Right lobe of liver (tissue), 4 donors: Measurements from ENCODE around the gene CFLAR.

Experiments used
- POLR2A ChIP-seq: fragments of 450-650 bp; IDR thresholded peaks from one replicate; pipeline ENCODE4 v1.6.1; 2017; ENCODE audit warnings: antibody characterized with exemption, mild to moderate bottlenecking
- TF ChIP-seq, protein P1 (sequence below), 4 donors: fragments of 200-600 bp in 3 of 4; fragments of 450-650 bp in 1 of 4; IDR thresholded peaks; one replicate each; pipeline versions ENCODE4 v1.5.1 to v1.8.0; 2016 to 2022; ENCODE audit warnings: antibody characterized with exemption in 4 of 4, mild to moderate bottlenecking in 2 of 4
- donor health status: DM: no; HTN: no; CAD: no.
- donor health status: DM: no; HTN: no; CAD: no.
- donor health status: DM: no; HTN: yes; CAD: no.

DNA sequence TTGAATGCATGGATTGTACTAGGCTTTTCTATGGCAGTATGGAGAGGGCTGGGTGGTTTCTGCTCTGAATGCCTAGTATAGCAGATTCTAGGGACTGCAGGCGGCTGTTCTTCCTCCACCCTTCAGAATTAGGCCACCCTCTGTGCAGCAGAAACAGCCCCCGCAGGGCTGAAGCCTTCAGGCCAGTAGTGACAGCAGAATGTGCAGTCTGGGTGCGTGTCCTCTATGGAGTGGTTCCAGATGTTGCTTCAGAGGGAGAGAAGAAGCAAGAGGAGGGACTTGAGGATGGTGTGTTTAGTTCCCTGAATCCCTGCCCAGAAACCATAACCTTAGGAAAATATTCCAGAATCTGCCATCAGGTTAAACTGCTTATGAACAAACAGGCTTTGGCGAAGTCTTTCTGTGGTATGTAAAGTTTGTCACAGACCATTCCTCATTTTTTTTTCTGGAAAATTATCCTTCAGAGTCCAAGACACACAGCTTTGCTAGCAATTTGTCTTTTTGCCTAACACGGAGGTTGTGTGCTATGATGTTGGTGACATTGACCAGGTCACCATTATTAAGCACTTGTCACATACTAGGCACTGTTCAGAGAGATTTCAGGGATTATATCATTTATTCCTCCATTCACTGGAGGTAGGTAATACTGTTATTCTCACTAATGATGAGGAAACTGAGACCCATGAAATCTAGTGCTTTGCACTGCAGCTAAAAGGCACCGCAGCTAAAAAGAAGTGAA lies 88.1 kb downstream of the CFLAR start:
- TF ChIP-seq, protein P1, sequence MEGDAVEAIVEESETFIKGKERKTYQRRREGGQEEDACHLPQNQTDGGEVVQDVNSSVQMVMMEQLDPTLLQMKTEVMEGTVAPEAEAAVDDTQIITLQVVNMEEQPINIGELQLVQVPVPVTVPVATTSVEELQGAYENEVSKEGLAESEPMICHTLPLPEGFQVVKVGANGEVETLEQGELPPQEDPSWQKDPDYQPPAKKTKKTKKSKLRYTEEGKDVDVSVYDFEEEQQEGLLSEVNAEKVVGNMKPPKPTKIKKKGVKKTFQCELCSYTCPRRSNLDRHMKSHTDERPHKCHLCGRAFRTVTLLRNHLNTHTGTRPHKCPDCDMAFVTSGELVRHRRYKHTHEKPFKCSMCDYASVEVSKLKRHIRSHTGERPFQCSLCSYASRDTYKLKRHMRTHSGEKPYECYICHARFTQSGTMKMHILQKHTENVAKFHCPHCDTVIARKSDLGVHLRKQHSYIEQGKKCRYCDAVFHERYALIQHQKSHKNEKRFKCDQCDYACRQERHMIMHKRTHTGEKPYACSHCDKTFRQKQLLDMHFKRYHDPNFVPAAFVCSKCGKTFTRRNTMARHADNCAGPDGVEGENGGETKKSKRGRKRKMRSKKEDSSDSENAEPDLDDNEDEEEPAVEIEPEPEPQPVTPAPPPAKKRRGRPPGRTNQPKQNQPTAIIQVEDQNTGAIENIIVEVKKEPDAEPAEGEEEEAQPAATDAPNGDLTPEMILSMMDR (IDR thresholded peaks at IDR 0.05): no peak
- TF ChIP-seq POLR2A: no peak
